Measurements from ENCODE around the gene SPSB4.

The SPSB4 gene

DNA sequence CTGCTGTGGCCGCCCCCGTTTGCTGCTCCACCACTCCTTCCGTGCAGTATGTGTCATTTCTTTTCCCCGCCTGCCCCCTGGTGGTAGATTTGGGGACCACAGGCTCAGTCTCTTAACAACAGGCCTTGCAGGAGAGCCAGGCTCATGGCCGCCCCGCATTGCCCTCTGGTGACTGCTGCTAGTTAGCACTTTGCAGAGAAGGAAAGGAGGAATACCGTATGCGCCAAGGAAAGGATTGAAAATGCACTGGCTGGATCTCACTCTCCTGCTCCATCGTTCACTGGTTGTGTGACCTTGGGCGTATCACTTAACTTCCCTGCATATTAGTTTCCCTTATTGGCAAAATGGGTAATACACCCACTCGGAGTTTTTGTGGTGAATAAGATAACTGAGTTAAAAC, 141.2 kb downstream of the SPSB4 start:
- no peaks in the 10 kb centered on the region for H3K9me3 ChIP-seq (replicated peaks; ENCODE audit: insufficient read depth, low read length)
- H3K27ac ChIP-seq (ENCODE audit: low read length), result no peak overlapping the region
- H3K4me2 ChIP-seq (ENCODE audit: low read depth, low read length), result 0 out of 2 replicates have a peak overlapping the region, but pooled peaks have one; percentile 8
- H4K20me1 ChIP-seq (ENCODE audit: insufficient read depth, low read length), result no peaks in the 10 kb centered on the region
- no peaks in the 10 kb centered on the region for H3K36me3 ChIP-seq (replicated peaks; ENCODE audit: insufficient read depth, low read length)
- no peaks in the 10 kb centered on the region for H3K27me3 ChIP-seq (replicated peaks; ENCODE audit: insufficient read depth, low read length)
- H3K9ac ChIP-seq (ENCODE audit: low read length), result no peak overlapping the region
- H3K9me2 ChIP-seq (replicated peaks; ENCODE audit: insufficient read depth, low read length), result no peaks in the 10 kb centered on the region
- no peaks in the 10 kb centered on the region for H3K79me2 ChIP-seq (ENCODE audit: low read length)
- no peaks in the 10 kb centered on the region for H3F3A ChIP-seq (ENCODE audit: insufficient read depth, low read length)
- no peak for TF ChIP-seq EZH2 (optimal IDR thresholded peaks at IDR 0.05; ENCODE audit: low read depth, low read length)
- TF ChIP-seq, protein P1, sequence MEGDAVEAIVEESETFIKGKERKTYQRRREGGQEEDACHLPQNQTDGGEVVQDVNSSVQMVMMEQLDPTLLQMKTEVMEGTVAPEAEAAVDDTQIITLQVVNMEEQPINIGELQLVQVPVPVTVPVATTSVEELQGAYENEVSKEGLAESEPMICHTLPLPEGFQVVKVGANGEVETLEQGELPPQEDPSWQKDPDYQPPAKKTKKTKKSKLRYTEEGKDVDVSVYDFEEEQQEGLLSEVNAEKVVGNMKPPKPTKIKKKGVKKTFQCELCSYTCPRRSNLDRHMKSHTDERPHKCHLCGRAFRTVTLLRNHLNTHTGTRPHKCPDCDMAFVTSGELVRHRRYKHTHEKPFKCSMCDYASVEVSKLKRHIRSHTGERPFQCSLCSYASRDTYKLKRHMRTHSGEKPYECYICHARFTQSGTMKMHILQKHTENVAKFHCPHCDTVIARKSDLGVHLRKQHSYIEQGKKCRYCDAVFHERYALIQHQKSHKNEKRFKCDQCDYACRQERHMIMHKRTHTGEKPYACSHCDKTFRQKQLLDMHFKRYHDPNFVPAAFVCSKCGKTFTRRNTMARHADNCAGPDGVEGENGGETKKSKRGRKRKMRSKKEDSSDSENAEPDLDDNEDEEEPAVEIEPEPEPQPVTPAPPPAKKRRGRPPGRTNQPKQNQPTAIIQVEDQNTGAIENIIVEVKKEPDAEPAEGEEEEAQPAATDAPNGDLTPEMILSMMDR (IDR thresholded peaks at IDR 0.05; ENCODE audit: low read length), result peak; percentile 99
- no peak for TF ChIP-seq EZH2phosphoT487 (IDR thresholded peaks at IDR 0.05; ENCODE audit: low read length)
- no peak overlapping the region for H3K4me3 ChIP-seq (ENCODE audit: low read length)
- H3K4me1 ChIP-seq (ENCODE audit: low read length), result no peaks in the 10 kb centered on the region
- DNase-seq, result peak; percentile 92
- 0 out of 2 replicates have a peak overlapping the region, but pooled peaks have one; percentile 6 for H2AFZ ChIP-seq (ENCODE audit: low read length)

DNA sequence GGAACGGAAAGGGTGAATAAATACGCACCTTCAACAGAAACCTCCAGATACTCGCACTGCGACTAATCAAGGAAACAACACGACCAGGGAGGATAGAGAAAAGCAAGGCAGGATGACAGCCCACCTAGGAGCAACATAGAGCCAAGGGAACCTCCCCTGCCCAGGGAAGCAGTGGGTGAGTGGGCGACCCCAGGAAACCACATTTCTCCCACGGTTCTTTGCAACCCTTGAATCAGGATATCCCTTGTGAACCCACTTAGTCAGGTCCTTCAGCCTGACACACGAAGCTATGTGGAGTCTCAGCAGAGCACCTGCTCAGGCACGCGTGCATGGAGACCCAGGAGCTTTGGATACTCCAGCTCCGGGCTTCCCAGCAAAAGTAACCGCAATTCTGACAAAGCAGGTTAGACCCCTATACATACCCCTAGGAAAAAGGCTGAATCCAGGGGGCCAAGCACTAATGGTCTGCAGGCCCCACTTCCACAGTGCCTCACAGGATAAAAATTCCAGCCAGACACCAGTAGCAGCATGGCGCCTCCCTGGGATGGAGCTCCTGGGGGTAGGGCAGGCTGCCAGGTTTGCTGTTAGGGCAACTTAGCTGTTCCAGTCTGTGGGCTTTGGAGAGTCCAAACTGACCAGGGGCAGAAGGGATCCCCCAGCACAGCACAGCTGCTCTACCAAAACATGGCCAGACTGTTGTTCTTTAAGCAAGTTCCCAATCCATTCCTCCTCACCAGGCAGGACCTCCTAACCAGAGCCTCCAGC, 142.1 kb downstream of the SPSB4 start:
- Histone ChIP-seq H3K4me2 (ENCODE audit: low read depth, low read length) (no peak overlapping the region), H3K4me1 (ENCODE audit: low read length) (no peaks in the 10 kb centered on the region), H3K36me3 (replicated peaks; ENCODE audit: insufficient read depth, low read length) (no peaks in the 10 kb centered on the region), H2AFZ (ENCODE audit: low read length) (0 out of 2 replicates have a peak overlapping the region, but pooled peaks have one; percentile 6), H3K9me3 (replicated peaks; ENCODE audit: insufficient read depth, low read length) (no peaks in the 10 kb centered on the region), H3F3A (ENCODE audit: insufficient read depth, low read length) (no peaks in the 10 kb centered on the region), H3K27me3 (replicated peaks; ENCODE audit: insufficient read depth, low read length) (no peaks in the 10 kb centered on the region), H3K79me2 (ENCODE audit: low read length) (no peaks in the 10 kb centered on the region), H3K4me3 (ENCODE audit: low read length) (no peak overlapping the region), H3K27ac (ENCODE audit: low read length) (no peak overlapping the region), H3K9me2 (replicated peaks; ENCODE audit: insufficient read depth, low read length) (no peaks in the 10 kb centered on the region), H3K9ac (ENCODE audit: low read length) (no peak overlapping the region), H4K20me1 (ENCODE audit: insufficient read depth, low read length) (no peaks in the 10 kb centered on the region)
- DNase-seq, result no peak
- TF ChIP-seq, protein P1 (IDR thresholded peaks at IDR 0.05; ENCODE audit: low read length), result no peak
- TF ChIP-seq EZH2phosphoT487 (IDR thresholded peaks at IDR 0.05; ENCODE audit: low read length) (no peak), EZH2 (optimal IDR thresholded peaks at IDR 0.05; ENCODE audit: low read depth, low read length) (no peak)

All from MM.1S (cell line).